Testis (tissue), 2 donors: Measurements from ENCODE around the gene IFNGR2.

Experiments
- POLR2A ChIP-seq: fragments of 450-650 bp; IDR thresholded peaks from one replicate; pipeline ENCODE4 v1.6.1; 2017; ENCODE audit warnings: antibody characterized with exemption, mild to moderate bottlenecking, moderate library complexity
- TF ChIP-seq, protein P1 (sequence below), 3 experiments: fragments of 450-650 bp in 2 of 3; fragments of 200-600 bp in 1 of 3; sonication (generic) in 1 of 3; IDR thresholded peaks; one replicate each; pipeline ENCODE4 v1.5.1; 2016 to 2019; ENCODE audit warnings: antibody characterized with exemption in 3 of 3, mild to moderate bottlenecking in 2 of 3, moderate library complexity in 1 of 3

DNA sequence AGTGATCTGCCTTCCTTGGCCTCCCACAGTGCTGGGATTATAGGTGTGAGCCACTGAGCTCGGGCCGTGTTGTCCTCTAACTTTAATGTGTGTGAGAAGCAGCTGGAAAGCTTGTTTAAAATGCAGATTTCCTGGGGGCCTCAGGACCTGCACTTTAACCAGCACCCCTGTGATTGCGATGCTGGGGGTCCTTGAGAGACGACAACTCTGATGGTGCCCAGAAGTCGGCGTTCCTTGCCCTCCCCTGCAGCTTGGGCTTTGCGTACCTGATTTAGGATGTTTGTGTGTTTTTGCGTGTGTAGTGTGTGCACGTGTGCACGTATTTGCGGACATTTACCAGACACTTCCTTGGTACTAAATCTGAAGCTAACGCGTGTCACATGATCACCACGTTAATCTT, 10.9 kb downstream of the IFNGR2 start:
- TF ChIP-seq POLR2A: no peak
- TF ChIP-seq, protein P1, sequence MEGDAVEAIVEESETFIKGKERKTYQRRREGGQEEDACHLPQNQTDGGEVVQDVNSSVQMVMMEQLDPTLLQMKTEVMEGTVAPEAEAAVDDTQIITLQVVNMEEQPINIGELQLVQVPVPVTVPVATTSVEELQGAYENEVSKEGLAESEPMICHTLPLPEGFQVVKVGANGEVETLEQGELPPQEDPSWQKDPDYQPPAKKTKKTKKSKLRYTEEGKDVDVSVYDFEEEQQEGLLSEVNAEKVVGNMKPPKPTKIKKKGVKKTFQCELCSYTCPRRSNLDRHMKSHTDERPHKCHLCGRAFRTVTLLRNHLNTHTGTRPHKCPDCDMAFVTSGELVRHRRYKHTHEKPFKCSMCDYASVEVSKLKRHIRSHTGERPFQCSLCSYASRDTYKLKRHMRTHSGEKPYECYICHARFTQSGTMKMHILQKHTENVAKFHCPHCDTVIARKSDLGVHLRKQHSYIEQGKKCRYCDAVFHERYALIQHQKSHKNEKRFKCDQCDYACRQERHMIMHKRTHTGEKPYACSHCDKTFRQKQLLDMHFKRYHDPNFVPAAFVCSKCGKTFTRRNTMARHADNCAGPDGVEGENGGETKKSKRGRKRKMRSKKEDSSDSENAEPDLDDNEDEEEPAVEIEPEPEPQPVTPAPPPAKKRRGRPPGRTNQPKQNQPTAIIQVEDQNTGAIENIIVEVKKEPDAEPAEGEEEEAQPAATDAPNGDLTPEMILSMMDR (IDR thresholded peaks at IDR 0.05): no peak
